HG02571 (cell line): ENCODE data around the gene TAS2R16.
"Not testable (repeated sequence)": the region's sequence is repeated elsewhere in the genome, so short reads cannot be mapped to it uniquely, and the experiment has no call there.

ENCODE experiments used
- ATAC-seq: cut with Tn5 transposase; IDR thresholded peaks from one replicate; pipeline ENCODE4 v1.9.1; 2021; ENCODE audit warnings: mild to moderate bottlenecking, moderate library complexity; ENCODE audit not compliant: unreplicated experiment

Gene TAS2R16

DNA sequence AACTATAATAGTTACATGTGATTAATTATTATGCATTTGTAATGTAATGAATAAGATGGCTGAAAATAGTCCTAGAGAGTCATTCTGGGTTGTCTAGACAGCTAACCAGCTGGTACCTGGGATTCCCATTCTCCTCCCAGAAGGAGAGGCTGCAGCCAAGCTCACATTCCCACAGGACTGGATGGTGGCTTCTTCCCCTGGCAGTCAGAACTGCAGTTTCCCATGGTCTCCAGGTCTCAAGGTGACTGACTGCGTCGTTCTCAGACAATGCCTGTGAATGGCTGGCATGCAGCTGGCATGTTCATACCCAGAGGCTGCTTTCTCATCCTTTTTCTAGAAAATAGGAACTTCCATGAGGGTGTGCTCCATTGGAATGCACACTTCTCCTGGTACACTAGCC is 21.3 kb downstream of the TAS2R16 start:
- ATAC-seq: no peak

DNA sequence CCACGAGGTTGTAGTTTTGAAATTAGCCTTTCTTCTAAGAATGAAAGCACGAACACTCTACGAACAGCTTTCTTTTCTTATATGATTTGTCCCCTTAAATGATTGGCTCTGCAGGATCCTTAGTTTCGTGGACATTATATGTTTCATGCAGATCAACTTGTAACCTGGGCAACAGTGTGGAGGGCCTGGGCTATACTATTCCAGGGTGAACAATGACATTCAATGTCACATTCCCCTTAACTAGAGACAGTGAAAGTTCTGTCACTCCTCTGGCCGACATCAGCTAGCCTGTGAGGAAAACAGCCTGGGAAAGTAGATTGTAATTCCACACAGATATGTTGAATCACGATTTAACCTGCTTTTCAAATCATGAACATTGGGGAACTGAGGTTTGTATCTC is 23.4 kb downstream of the TAS2R16 start:
- ATAC-seq: no peak

DNA sequence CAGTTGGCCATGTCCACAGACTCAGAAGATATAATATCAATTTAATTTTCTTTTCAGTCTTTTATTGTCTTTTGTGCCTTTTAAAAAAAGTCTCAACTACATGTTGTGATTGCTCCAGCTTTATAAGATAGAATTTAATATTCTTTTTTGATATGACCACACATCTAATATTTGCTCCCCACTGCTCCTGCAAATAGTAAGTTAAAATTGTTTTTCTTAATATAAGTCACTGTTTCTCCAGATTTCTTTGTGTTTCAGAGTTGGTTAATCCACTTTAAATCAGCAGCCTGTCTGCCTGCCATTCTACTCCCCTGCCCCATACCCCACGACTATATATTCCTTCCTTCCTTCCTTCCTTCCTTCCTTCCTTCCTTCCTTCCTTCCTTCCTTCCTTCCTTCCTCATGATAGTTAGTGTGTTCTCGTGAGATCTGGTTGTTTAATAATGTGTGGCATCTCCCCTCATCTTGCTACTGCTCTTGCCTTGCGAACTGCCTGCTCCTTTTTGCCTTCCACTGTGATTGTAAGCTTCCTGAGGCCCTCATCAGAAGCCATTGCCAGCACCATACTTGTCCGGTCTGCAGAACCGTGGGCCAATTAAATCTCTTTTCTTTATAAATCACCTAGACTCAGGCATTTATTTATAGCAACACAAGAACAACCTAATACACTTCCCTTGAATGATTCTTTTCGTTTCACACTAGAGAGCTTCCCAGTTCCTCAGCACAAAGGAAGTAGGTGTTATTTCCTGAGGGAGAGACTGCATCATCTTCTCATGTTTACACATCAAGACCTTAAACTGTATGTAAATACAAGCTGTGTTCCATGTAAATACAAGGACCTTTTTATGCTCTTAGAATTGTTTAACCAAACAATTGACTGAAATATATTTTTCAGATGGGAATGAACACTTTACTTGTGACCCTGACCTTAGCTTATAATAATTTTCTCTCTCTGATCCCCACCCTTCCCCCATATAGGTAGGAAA is 24.5 kb downstream of the TAS2R16 start:
- no peak for ATAC-seq

DNA sequence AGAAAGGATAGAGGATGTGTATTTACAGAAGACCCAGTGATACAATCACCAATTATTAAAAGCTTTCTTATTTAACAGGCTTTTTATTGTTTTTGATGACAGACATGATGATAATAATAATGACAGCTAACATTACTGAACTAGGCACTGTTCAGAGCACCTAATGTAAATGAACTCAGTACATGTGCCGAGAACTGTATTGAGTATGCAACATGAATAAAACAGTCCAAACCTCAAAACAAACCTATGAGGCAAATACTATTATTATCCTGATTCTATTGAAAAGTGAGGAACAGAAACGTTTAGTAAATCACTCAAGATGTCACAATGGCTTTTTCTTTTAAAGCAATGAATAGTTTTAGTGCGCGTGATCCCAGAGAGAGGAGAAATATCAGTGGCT is 27.1 kb downstream of the TAS2R16 start:
- no peak for ATAC-seq

DNA sequence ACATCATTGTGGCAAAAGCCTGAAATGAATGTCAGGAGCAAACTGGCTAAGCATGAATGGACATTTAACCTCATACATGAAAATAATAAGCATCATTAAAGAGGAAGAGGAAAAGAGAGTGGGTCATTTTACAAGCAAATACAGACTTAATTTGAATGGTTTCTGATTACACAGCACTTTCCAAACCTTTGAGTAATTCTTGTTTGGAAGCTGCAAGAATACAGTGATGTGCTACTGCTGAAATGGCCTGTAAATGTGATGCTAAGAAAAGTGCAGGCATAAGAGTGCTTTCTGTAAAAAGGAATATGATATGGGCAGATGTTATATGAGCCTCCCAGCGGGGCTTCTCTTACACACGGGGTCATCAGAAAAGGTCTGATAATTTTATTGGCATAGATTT is 30.2 kb downstream of the TAS2R16 start:
- ATAC-seq: no peak

DNA sequence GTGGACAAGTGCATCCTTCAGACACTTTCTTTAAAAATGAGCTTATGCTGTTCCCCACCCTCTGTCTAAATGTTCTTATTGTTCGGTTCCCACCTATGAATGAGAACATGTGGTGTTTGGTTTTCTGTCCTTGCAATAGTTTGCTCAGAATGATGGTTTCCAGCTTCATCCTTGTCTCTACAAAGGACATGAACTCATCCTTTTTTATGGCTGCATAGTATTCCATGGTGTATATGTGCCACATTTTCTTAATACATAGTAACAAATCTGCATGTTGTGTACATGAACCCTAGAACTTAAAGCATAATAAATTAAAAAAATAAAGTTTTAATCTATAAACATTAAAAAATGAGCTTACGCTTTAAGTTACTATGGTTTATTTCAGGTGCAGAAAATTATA is 41.8 kb downstream of the TAS2R16 start:
- not testable (repeated sequence) for ATAC-seq

DNA sequence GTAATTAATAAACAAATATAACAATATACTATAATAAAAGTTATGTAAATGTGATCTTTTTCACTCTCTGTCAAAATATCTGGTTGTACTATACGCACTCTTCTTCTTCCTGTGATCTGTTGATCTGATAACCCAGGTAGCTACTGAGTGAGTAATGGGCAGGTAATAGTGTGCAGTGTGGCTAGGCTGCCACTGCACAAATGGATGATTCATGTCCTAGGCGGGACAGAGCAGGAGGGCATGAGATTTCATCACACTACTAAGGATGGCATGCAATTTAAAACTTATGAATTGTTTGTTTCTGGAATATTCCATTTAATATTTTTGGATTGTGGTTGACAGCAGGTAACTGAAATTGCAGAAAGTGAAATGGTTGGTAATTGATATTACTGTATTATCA is 44.5 kb downstream of the TAS2R16 start:
- no peak for ATAC-seq

DNA sequence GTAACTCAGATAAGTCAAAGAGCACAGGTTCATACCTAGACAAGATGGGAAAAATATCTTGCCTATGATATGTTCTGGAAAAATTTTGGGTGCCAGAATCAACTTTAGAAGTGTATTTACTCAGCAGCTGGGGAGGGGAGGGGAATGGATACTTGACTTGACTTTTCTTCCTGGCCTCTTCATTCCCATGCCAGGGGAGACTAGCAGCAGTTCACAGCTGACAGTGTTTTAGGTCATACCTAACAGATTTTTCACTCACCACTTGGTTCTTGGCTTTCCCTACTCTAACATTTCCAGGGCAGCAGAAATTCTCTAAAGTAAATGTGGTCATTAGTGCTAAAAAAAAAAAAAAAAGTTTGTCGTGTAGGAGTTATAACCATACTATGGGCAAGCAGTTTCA is 46.3 kb downstream of the TAS2R16 start:
- ATAC-seq: no peak
